ENCODE measurements around the gene PLEKHA7.

GRCh38 chr11:16738193-16738946, 275.8 kb downstream of the PLEKHA7 start, which contains the start of gene C11orf58:
- TF ChIP-seq RFX5 (IDR thresholded peaks at IDR 0.05; ENCODE audit: low read length) (no peak), MXI1 (IDR thresholded peaks at IDR 0.05; ENCODE audit: low read depth, low read length) (0 out of 2 replicates have a peak, but pooled peaks have one; percentile 20)
